GM18520 (cell line): ENCODE measurements around the gene POLR1E.
"Not testable (repeated sequence)": the region's sequence is repeated elsewhere in the genome, so short reads cannot be mapped to it uniquely, and the experiment has no call there.

Source experiments
- ATAC-seq: cut with Tn5 transposase; IDR thresholded peaks from one replicate; pipeline ENCODE4 v1.9.1; 2021; ENCODE audit not compliant: unreplicated experiment

The POLR1E gene

GRCh38 chr9:37464426-37465248, 21.1 kb upstream of the POLR1E start:
- peak; percentile 3 for ATAC-seq

GRCh38 chr9:37465249-37466036, 20.3 kb upstream of the POLR1E start, which contains the start of gene ZBTB5:
ZBTB5 (minus strand) TSS chr9:37465450; CDS start chr9:37442551, 22,899 bp downstream.
- ATAC-seq = peak; percentile 80

GRCh38 chr9:37466037-37466709, 19.6 kb upstream of the POLR1E start:
- ATAC-seq = no peak

- not testable (repeated sequence) for ATAC-seq
Measured at GRCh38 chr9:37467530-37467929, 18.2 kb upstream of the POLR1E start.

- ATAC-seq = no peak
Measured at GRCh38 chr9:37468620-37469019, 17.1 kb upstream of the POLR1E start.

- no peak for ATAC-seq
Measured at GRCh38 chr9:37471942-37472684, 13.6 kb upstream of the POLR1E start.

GRCh38 chr9:37473982-37474381, 11.8 kb upstream of the POLR1E start:
- ATAC-seq = not testable (repeated sequence)

GRCh38 chr9:37474438-37474837, 11.3 kb upstream of the POLR1E start:
- ATAC-seq = no peak

- ATAC-seq = no peak
Measured at GRCh38 chr9:37476930-37477329, 8.8 kb upstream of the POLR1E start.

- not testable (repeated sequence) for ATAC-seq
Measured at GRCh38 chr9:37477443-37477842, 8.3 kb upstream of the POLR1E start.

- ATAC-seq = not testable (repeated sequence)
Measured at GRCh38 chr9:37477987-37478619, 7.6 kb upstream of the POLR1E start.

GRCh38 chr9:37480759-37481158, 5.0 kb upstream of the POLR1E start:
- no peak for ATAC-seq

GRCh38 chr9:37486256-37486615, 488 bp downstream of the POLR1E start:
- no peak for ATAC-seq

GRCh38 chr9:37486616-37487548, 1.1 kb downstream of the POLR1E start:
- no peak for ATAC-seq

GRCh38 chr9:37491939-37492338, 6.2 kb downstream of the POLR1E start:
- no peak for ATAC-seq

GRCh38 chr9:37495571-37495970, 9.8 kb downstream of the POLR1E start:
- ATAC-seq = no peak

- ATAC-seq = no peak
Measured at GRCh38 chr9:37496020-37496419, 10.3 kb downstream of the POLR1E start.

- no peak for ATAC-seq
Measured at GRCh38 chr9:37497320-37497719, 11.6 kb downstream of the POLR1E start.

- ATAC-seq = no peak
Measured at GRCh38 chr9:37498457-37498856, 12.7 kb downstream of the POLR1E start.
